ENCODE results near the gene REV1. TPM values are rescaled to one million over a fixed set of nuclear protein-coding genes. Genes with fewer than 3 reads are reported as not detected.

The REV1 gene
- total RNA-seq, 2 donors from 2014 or later: 49.5 to 63.5 TPM

DNA sequence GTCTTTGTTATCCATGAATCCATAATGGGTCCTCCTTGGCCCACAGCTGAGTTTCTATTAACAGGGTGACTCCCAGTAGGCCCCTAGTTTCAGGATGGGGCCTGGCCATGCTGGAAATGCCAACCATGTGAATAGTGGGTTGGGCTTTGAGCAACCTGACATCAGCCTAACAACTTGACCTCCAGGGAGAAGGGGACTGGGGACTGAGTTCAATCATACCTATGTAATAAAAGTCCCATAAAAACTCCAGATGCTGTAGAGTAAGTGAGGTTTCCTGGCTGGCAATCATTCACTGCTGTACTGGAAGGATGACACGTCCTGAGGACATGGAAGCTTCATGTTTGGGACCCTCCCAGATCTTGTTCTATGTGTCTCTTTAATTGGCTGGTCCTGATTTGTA lies 7.9 kb downstream of the REV1 start:
- DNase-seq (ENCODE audit: low spot score): no peak
- 8% methylated on average over 1 of the region's 1 CpG for WGBS
- TF ChIP-seq, protein P1, sequence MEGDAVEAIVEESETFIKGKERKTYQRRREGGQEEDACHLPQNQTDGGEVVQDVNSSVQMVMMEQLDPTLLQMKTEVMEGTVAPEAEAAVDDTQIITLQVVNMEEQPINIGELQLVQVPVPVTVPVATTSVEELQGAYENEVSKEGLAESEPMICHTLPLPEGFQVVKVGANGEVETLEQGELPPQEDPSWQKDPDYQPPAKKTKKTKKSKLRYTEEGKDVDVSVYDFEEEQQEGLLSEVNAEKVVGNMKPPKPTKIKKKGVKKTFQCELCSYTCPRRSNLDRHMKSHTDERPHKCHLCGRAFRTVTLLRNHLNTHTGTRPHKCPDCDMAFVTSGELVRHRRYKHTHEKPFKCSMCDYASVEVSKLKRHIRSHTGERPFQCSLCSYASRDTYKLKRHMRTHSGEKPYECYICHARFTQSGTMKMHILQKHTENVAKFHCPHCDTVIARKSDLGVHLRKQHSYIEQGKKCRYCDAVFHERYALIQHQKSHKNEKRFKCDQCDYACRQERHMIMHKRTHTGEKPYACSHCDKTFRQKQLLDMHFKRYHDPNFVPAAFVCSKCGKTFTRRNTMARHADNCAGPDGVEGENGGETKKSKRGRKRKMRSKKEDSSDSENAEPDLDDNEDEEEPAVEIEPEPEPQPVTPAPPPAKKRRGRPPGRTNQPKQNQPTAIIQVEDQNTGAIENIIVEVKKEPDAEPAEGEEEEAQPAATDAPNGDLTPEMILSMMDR (IDR thresholded peaks at IDR 0.05): no peak
- TF ChIP-seq POLR2AphosphoS5 (IDR thresholded peaks at IDR 0.05) (no peak), POLR2A (IDR thresholded peaks at IDR 0.05) (no peak)
- intact Hi-C loops (cut with DNase I): no loop called here
- Histone ChIP-seq H3K4me1 (replicated peaks) (peaks cover 9% of the 10 kb centered on the region), H3K27me3 (replicated peaks; ENCODE audit: insufficient read depth) (no peaks in the 10 kb centered on the region), H3K36me3 (no peaks in the 10 kb centered on the region), H3K27ac (no peak overlapping the region), H3K4me3 (no peak overlapping the region), H3K9me3 (no peaks in the 10 kb centered on the region)

DNA sequence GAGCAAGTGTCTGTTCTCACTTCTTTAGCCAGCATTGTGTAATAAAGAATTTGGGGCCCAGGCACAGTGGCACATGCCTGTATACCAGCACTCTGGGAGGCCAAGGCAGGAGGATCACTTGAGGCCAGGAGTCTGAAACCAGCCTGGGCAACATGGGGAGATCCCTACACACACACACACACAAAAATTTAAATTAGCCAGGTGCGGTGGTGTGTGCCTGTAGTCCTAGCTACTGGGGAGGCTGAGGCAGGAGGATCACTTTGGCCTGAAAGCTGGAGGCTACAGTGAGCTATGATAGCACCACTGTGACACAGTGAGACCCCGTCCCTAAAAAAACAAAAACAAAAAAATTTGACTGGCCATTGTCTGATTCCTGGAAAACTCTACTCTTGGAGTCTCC lies 8.3 kb downstream of the REV1 start:
- WGBS: 95% methylated on average over 2 of the region's 2 CpGs
- DNase-seq (ENCODE audit: low spot score): no peak
- Histone ChIP-seq H3K9me3 (no peaks in the 10 kb centered on the region), H3K4me3 (no peak overlapping the region), H3K27me3 (replicated peaks; ENCODE audit: insufficient read depth) (no peaks in the 10 kb centered on the region), H3K4me1 (replicated peaks) (peaks cover 9% of the 10 kb centered on the region), H3K36me3 (no peaks in the 10 kb centered on the region), H3K27ac (no peak overlapping the region)
- intact Hi-C loops (cut with DNase I): no loop called here
- no peak for TF ChIP-seq POLR2A (IDR thresholded peaks at IDR 0.05)
- TF ChIP-seq, protein P1 (IDR thresholded peaks at IDR 0.05): no peak
- no peak for TF ChIP-seq POLR2AphosphoS5 (IDR thresholded peaks at IDR 0.05)

DNA sequence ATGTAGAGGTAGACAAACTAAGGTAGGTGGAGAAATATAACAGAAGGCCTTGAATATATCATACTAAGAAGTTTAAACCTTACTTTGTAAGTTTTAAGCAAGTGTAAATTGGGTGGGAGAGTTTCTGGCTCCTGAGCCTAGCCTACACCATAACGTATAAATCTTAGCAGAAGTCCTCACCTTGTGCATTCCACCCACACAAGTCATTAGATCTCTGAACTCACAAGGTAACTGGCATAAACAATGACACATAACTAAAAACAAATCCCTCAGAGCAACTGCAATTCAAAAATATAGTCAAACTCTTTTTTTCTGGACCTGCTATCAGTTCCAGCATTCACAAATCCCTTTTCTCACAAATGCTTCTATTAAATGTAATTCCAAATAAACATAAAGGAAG lies 9.4 kb downstream of the REV1 start:
- WGBS: 49% methylated on average over 1 of the region's 1 CpG
- no peaks in the 10 kb centered on the region for H3K9me3 ChIP-seq
- no peak overlapping the region for H3K27ac ChIP-seq
- H3K27me3 ChIP-seq (replicated peaks; ENCODE audit: insufficient read depth): no peaks in the 10 kb centered on the region
- TF ChIP-seq POLR2AphosphoS5 (IDR thresholded peaks at IDR 0.05): no peak
- no peak for TF ChIP-seq POLR2A (IDR thresholded peaks at IDR 0.05)
- TF ChIP-seq, protein P1 (IDR thresholded peaks at IDR 0.05): no peak
- intact Hi-C loops (cut with DNase I): no loop called here
- H3K4me3 ChIP-seq: no peak overlapping the region
- no peaks in the 10 kb centered on the region for H3K36me3 ChIP-seq
- no peak for DNase-seq (ENCODE audit: low spot score)
- H3K4me1 ChIP-seq (replicated peaks): peaks cover 14% of the 10 kb centered on the region

DNA sequence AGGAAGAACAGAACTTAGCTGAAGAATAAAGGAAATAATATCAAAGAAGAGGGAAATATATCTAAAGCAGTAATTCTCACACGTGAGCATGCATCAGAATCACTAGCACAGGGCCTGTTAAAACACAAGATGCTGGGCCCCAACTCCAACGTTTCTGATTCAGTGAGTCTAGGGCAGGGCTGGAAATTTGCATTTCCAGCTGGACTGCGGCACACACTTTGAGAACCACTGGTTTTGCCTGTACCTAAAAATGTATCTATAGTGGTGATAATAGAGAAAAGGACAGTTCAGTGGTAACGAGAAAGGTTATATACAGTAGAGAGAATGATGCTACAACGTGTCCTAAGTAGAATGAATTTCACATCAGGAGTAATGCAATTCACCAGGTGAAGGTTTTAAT lies 11.2 kb downstream of the REV1 start:
- no peaks in the 10 kb centered on the region for H3K36me3 ChIP-seq
- H3K27me3 ChIP-seq (replicated peaks; ENCODE audit: insufficient read depth): no peaks in the 10 kb centered on the region
- no peaks in the 10 kb centered on the region for H3K9me3 ChIP-seq
- no peak overlapping the region for H3K27ac ChIP-seq
- H3K4me3 ChIP-seq: no peak overlapping the region
- TF ChIP-seq POLR2AphosphoS5 (IDR thresholded peaks at IDR 0.05) (no peak), POLR2A (IDR thresholded peaks at IDR 0.05) (no peak)
- TF ChIP-seq, protein P1 (IDR thresholded peaks at IDR 0.05): no peak
- no peak for DNase-seq (ENCODE audit: low spot score)
- intact Hi-C loops (cut with DNase I): no loop called here
- WGBS: 76% methylated on average over 5 of the region's 5 CpGs
- peaks cover 9% of the 10 kb centered on the region for H3K4me1 ChIP-seq (replicated peaks)

DNA sequence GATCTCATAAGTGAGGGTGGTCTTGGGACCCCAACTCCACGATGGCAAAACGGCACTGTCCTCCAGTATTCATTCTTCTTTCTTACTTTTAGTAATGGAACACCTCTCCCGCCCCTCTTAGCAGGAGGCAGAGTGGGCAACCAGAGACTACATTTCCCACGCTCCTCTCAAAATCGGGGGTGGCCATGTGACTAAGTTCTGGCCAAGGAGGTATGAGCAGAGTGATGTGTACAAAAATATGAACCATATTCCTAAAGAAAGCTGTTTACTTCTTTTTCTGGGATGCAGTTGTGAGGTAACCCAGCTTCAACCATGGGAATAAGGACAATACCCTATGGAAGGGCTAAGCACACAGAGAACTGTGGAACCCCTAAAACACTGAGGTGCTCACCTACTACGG lies 12.8 kb downstream of the REV1 start:
- Histone ChIP-seq H3K36me3 (no peaks in the 10 kb centered on the region), H3K4me3 (no peak overlapping the region), H3K9me3 (no peaks in the 10 kb centered on the region), H3K27me3 (replicated peaks; ENCODE audit: insufficient read depth) (no peaks in the 10 kb centered on the region), H3K4me1 (replicated peaks) (peaks cover 13% of the 10 kb centered on the region), H3K27ac (peak overlapping the region in 1 of 2 donors; percentile 87)
- TF ChIP-seq POLR2A (IDR thresholded peaks at IDR 0.05) (no peak), POLR2AphosphoS5 (IDR thresholded peaks at IDR 0.05) (no peak)
- TF ChIP-seq, protein P1 (IDR thresholded peaks at IDR 0.05): no peak
- WGBS: 95% methylated on average over 6 of the region's 6 CpGs
- intact Hi-C loops (cut with DNase I): no loop called here
- DNase-seq (ENCODE audit: low spot score): no peak
